Activated T-cell treated with anti-CD3 and anti-CD28 coated beads, Interleukin-2, amount 50 U/mL, for 72 hours (primary cell): ENCODE measurements around the gene ERC2. TPM values are rescaled to one million over a fixed set of nuclear protein-coding genes. Genes with fewer than 3 reads are reported as not detected.

Source experiments
- ATAC-seq, 2 donors: fragments of 150-1000 bp; cut with Tn5 transposase; replicated peaks in 1 of 2; 2 replicates each; pipeline ENCODE4 v1.10.0; 2021; ENCODE audit warnings: moderate library complexity in 2 of 2, mild to moderate bottlenecking in 1 of 2
- DNase-seq, 2 donors: peaks; one replicate each; pipeline ENCODE4 v3.0.0; 2021 to 2022; ENCODE audit warnings: mixed read lengths in 1 of 2
- H3K27ac Mint-ChIP-seq: one replicate; pipeline ENCODE4 v1.8.0; 2022; ENCODE audit warnings: mild to moderate bottlenecking, moderate library complexity, mixed read lengths
- H3K27me3 Mint-ChIP-seq: one replicate; pipeline ENCODE4 v1.8.0; 2022; ENCODE audit warnings: low read depth, mixed read lengths
- H3K36me3 Mint-ChIP-seq, 2 donors: one replicate each; pipeline ENCODE4 v1.8.0; 2022; ENCODE audit warnings: mixed read lengths in 2 of 2, mild to moderate bottlenecking in 1 of 2; ENCODE audit not compliant: insufficient read depth in 2 of 2
- H3K4me1 Mint-ChIP-seq: one replicate; pipeline ENCODE4 v1.8.0; 2022; ENCODE audit warnings: low read depth, mixed read lengths
- H3K4me3 Mint-ChIP-seq, 2 donors: one replicate each; pipeline ENCODE4 v1.8.0; 2022; ENCODE audit warnings: mild to moderate bottlenecking in 2 of 2, mixed read lengths in 2 of 2, moderate library complexity in 2 of 2
- H3K9me3 Mint-ChIP-seq, 2 donors: one replicate each; pipeline ENCODE4 v1.8.0; 2022; ENCODE audit warnings: mixed read lengths in 2 of 2
- total RNA-seq, 2 donors: library from RNA; stranded (reverse); gene quantifications; one replicate each; pipeline ENCODE4 v1.2.3, GENCODE V29; 2022

ERC2 gene
- total RNA-seq, 2 donors from 2014 or later: 0.19 to 0.35 TPM

DNA sequence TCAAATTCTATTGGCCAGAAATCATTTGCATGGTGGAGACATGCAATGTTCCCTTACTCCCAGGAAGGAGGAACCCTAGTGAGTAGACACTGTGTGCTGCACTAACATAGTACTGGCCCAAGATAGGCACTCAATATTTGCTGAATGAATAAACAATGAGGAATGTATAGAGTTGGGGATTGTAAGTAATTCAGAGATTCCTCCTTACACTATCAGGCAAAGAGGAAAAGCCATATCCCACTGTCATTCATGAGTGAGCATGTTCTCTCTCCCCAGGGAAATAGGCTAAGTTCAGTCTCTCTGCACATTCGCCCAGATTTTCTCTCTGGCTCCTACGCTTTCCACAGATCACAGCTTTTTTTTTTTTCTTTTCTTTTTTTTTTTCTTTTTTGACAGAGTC lies 826.3 kb downstream of the ERC2 start:
- H3K4me3 Mint-ChIP-seq: no peak overlapping the region
- ATAC-seq (no peak), DNase-seq (no peak)
- no peaks in the 10 kb centered on the region for H3K36me3 Mint-ChIP-seq
- no peaks in the 10 kb centered on the region for H3K27me3 Mint-ChIP-seq
- no peak overlapping the region for H3K27ac Mint-ChIP-seq
- H3K4me1 Mint-ChIP-seq: peaks cover 15% of the 10 kb centered on the region
- peaks cover 0 to 2% of the 10 kb centered on the region in 2 donors for H3K9me3 Mint-ChIP-seq

DNA sequence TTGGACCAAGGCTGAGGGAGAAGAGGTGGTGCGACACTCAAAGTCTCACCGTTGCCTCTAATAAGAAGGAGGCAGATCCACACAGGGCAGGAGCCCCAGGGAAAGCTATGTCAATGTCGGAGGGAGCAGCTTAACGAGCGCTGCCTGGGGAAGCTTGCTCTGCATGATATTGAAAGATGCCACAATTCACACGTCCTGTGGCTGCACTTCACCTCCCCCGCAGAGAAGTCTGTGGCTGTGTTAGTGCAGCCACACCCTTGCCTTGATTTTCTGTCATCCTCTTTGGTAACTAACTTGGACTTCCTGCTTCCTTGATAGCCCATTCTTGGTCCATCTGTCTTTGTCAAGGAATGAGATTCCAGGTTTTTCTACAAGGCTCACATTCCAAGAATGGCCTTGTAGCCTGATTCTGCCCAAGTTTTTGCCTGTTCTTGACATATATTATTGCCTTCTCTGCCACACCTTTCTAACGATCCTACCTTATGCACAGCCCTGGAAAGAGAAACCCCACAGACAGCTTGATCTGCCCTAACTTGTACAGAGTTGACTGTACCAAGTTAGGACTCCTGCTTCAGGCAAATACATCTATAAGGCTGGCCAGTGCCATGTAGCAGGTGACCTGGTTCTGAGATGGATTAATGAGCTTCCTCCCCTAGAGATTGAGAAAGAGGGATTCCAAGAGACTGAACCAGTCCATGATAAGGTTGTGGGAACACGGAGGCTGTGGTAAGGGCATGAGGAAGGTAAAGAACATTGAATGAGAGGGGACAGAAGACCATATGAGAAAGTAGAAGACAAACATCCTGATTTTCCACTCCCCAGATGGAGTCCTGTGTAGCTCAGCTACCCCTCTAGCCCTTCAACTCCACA lies 828.1 kb downstream of the ERC2 start:
- Mint-ChIP-seq H3K27me3 (no peaks in the 10 kb centered on the region), H3K36me3 (peaks cover 0 to 2% of the 10 kb centered on the region in 2 donors), H3K4me3 (peak overlapping the region in 1 of 2 donors; percentile 31), H3K27ac (no peak overlapping the region), H3K9me3 (peaks cover 0 to 2% of the 10 kb centered on the region in 2 donors), H3K4me1 (peaks cover 15% of the 10 kb centered on the region)
- DNase-seq (no peak), ATAC-seq (peak in 1 of 2 donors; percentile 65)

DNA sequence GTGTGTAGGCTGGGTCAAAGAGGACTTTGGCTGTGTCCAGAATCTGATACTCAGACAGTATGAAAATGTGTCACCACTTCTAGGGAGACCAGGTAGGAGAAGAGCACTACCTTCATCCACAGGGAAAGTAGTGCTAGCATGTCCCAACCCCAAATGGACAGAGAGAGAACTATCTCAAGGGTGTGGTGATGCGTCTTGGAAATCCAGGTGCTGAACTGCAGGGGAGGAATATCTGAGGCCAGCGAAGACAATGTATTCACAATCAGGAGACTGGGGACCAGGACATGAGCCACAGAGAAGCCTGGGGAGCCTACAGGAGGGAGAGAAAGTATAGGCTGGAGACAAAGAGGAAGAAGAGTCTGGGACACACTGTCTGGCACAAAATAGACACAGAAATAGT lies 829.1 kb downstream of the ERC2 start:
- Mint-ChIP-seq H3K9me3 (peaks cover 0 to 2% of the 10 kb centered on the region in 2 donors), H3K36me3 (peaks cover 0 to 2% of the 10 kb centered on the region in 2 donors), H3K27me3 (no peaks in the 10 kb centered on the region), H3K4me3 (no peak overlapping the region), H3K4me1 (peaks cover 15% of the 10 kb centered on the region), H3K27ac (no peak overlapping the region)
- ATAC-seq (no peak), DNase-seq (no peak)

DNA sequence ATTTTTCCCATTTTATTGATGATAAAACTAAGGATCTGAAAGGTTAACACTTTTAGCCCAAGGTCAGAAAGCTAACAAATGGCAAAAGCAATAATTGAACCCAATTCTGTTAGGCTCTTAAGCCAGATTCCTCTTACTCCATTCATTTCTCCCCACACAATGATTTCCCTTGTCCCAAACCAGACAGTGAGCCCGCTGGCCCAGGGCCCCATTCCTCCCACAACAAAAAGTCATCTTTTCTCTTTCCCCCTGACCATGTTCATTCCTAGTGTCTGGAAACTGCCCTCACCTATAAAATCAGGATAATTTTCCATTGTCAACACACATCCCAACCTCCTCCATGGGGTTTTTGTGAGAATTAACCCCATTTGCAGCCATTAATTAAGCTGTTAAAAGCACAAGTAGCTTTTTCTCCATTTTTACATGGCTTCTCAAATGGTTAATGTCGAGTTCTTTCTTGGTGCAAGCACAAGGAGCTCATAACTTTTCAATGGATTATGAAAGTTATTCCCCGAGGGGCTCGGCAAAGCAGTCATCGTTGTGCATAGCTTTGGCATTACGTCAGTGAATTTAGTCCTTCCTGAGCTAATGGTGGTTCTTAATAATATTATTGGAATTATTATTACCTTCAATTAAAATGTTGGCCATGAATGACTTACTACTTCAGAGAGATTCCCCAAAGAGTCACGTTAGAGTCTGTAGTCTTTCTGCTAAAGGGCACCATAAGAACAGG lies 830.2 kb downstream of the ERC2 start:
- Mint-ChIP-seq H3K27ac (no peak overlapping the region), H3K4me3 (no peak overlapping the region), H3K27me3 (no peaks in the 10 kb centered on the region), H3K4me1 (peaks cover 15% of the 10 kb centered on the region), H3K36me3 (peaks cover 0 to 2% of the 10 kb centered on the region in 2 donors), H3K9me3 (peaks cover 0 to 2% of the 10 kb centered on the region in 2 donors)
- no peak for ATAC-seq
- no peak for DNase-seq

DNA sequence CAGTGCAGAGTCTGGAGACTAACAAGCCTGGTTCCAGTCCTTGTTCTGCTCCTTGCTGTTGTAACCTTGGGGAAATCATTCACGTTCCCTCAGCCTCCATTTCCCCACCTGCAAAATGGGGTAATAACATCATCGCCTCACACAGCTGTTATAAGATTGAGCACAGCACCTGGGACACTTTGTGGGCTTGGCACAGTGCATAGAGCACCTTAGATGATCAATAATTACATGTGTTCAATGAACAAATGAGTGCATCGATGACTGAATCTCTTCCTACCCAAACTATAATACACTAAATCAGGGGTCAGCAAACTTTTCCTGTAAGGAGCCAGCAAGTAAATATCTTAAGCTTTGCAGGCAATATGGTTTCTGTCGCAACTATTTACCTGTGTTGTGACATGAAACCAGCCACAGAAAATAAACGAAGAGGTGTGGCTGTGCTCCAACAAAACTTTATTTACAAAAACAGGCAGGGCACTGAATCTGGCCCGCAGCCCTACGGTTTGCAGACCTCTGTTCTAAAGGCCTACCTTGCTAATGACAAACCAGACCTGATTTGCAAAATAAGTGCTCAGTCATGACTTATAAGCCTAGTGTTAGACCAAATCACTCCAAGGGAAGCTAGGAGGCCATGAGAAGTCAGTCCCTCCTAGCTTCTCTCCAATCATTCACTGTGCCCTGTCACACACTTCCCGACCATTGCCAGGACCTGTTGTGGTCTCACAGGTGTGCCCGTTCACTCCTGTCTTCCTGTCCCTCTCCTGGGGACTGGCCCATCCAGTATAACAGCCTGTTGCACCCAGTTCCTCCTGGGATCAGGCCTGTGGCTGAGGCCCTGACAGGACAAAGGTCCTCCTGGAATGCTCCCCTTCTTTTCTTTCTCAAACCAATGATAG lies 831.7 kb downstream of the ERC2 start:
- Mint-ChIP-seq H3K9me3 (no peaks in the 10 kb centered on the region), H3K4me1 (peaks cover 15% of the 10 kb centered on the region), H3K27ac (no peak overlapping the region), H3K4me3 (no peak overlapping the region), H3K27me3 (no peaks in the 10 kb centered on the region), H3K36me3 (peaks cover 0 to 2% of the 10 kb centered on the region in 2 donors)
- ATAC-seq: no peak
- DNase-seq: no peak

DNA sequence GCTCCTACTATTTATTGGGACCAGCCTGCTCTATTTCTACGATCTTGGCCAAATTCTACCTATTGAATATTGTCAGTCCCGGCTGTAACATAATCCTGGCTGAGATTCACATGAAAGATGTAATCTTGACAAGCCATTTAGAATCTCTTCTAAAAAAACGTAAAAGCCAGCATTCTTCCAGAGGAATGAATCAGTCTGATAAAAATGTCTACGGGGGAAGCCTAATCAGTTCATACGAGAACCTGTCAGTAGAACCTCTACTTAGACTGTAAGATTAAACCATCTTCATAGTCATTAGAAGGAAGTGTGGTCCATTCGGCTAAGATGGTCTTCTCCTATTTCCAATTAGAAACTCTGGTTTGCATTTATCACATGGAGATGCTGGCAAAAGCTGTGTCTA lies 833.9 kb downstream of the ERC2 start:
- H3K27me3 Mint-ChIP-seq: no peaks in the 10 kb centered on the region
- DNase-seq: no peak
- ATAC-seq: no peak
- no peak overlapping the region for H3K4me3 Mint-ChIP-seq
- no peak overlapping the region for H3K27ac Mint-ChIP-seq
- no peaks in the 10 kb centered on the region for H3K9me3 Mint-ChIP-seq
- H3K4me1 Mint-ChIP-seq: peaks cover 6% of the 10 kb centered on the region
- peaks cover 0 to 2% of the 10 kb centered on the region in 2 donors for H3K36me3 Mint-ChIP-seq

DNA sequence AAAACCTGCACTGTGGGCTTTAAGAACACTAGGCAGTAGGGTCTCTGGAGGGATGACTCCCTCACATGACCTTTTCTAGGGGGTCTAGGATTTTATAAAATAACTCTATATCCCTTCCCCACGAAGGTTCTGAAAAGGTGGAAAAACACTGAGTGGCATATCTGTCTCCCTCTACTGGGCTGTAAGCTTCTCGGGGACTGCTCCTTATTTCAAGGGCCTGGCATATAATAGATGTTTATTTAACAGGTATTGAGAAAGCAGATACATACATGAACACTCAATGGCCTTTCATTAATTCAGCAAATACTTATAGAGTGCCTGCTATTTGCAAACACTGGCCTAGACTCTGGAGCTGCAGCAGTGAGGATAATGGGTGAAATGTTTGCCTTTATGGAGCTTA lies 834.9 kb downstream of the ERC2 start:
- DNase-seq (no peak), ATAC-seq (no peak)
- Mint-ChIP-seq H3K27me3 (no peaks in the 10 kb centered on the region), H3K4me1 (no peaks in the 10 kb centered on the region), H3K4me3 (no peak overlapping the region), H3K36me3 (peaks cover 0 to 2% of the 10 kb centered on the region in 2 donors), H3K9me3 (no peaks in the 10 kb centered on the region), H3K27ac (no peak overlapping the region)

DNA sequence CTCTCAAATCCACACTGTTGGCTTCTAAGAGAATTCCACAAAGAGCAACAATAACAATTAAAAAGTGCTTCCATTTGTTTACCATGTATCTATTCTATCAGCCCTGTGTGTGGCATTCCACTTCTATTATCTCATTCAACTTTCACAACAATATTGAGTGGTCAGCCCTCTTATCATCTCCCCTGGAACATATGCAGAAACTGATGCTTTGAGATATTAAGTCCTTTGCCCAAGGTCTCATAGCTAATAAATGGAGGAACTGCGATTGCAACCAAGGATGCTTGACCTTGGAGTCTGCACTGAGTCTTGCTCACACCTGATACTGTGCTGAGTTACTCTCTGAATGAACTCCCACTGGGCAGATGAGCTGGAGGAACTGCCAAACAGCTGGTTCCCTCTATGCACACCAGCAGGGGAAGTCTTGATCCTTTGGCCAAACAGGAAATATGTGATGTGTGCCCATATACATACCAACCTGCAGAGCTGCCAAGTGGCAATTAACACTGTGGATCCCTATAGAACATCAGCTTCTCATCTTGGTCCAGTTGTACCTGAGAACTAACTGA lies 836.4 kb downstream of the ERC2 start:
- no peak overlapping the region for H3K27ac Mint-ChIP-seq
- no peaks in the 10 kb centered on the region for H3K4me1 Mint-ChIP-seq
- DNase-seq (no peak), ATAC-seq (no peak)
- H3K9me3 Mint-ChIP-seq: no peaks in the 10 kb centered on the region
- no peaks in the 10 kb centered on the region for H3K27me3 Mint-ChIP-seq
- peaks cover 0 to 2% of the 10 kb centered on the region in 2 donors for H3K36me3 Mint-ChIP-seq
- H3K4me3 Mint-ChIP-seq: no peak overlapping the region

DNA sequence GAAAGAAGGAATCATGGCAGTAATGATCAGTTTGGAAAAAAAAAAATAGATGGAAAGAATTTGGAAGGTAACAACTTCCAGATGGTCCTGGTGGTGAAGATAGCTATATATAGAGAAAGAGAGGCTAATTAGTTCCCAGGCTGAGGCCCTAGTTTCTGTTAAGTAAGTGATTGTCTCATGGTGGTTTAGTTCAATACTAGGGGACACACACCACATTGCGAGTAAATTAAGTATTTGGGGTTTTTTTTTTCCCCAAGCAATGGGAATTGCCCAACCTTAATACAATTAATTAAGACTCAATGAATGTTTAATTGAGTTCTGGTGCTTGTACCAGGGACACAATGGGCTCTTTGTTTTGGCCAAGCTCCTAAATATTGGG lies 837.4 kb downstream of the ERC2 start:
- no peaks in the 10 kb centered on the region for H3K4me1 Mint-ChIP-seq
- no peak for DNase-seq
- no peak for ATAC-seq
- H3K27me3 Mint-ChIP-seq: no peaks in the 10 kb centered on the region
- H3K36me3 Mint-ChIP-seq: no peaks in the 10 kb centered on the region
- H3K9me3 Mint-ChIP-seq: no peaks in the 10 kb centered on the region
- no peak overlapping the region for H3K4me3 Mint-ChIP-seq
- H3K27ac Mint-ChIP-seq: no peak overlapping the region

DNA sequence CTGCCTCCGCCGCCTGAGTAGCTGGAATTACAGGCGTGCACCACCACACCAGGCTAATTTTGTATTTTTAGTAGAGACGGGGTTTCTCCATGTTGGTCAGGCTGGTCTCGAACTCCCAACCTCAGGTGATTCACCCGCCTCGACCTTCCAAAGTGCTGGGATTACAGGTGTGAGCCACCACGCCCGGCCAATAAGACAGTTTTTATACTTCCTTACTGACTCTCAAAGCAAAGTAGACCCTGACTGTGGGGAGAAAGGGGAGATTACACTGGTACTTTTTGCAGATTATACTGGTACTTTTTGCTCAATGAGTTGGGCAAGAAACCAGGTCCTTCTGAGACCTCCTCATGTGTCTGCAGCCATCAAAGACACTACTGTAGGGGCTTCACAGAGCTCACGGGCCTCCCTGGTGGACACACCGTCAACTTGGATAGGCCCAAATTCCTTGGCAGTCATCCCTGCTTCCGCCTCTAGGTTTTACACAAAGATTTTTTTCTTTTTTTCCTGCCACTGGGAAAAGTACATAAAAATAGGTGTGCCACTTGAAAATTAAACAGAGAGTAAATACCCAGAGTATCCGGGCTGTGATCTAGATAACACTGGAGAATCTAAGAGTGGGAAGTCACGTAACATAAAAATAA lies 837.9 kb downstream of the ERC2 start:
- Mint-ChIP-seq H3K27ac (no peak overlapping the region), H3K36me3 (no peaks in the 10 kb centered on the region), H3K4me1 (no peaks in the 10 kb centered on the region), H3K4me3 (no peak overlapping the region), H3K9me3 (no peaks in the 10 kb centered on the region), H3K27me3 (no peaks in the 10 kb centered on the region)
- no peak for DNase-seq
- no peak for ATAC-seq

DNA sequence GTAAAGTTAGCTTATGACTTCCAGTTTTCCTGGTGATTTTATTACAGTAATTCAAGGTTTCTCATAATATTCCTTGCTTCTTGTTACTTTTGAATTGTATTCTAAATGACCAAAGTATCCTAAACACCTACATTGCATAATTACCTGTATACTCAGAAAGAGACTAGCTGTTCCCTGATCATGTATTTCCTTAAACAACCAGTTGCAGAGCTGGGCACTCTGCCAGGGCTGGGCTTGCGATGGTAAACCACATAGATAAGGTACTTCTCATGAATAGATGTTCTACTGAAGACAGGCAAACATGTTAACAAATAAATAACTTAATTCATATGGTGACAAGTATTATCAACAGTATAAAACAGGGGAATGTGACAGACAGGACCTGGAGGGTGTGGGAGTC lies 838.8 kb downstream of the ERC2 start:
- H3K4me3 Mint-ChIP-seq: no peak overlapping the region
- no peaks in the 10 kb centered on the region for H3K36me3 Mint-ChIP-seq
- H3K4me1 Mint-ChIP-seq: peaks cover under 1% of the 10 kb centered on the region
- no peak for ATAC-seq
- no peaks in the 10 kb centered on the region for H3K9me3 Mint-ChIP-seq
- DNase-seq: no peak
- no peak overlapping the region for H3K27ac Mint-ChIP-seq
- peaks cover 2% of the 10 kb centered on the region for H3K27me3 Mint-ChIP-seq

DNA sequence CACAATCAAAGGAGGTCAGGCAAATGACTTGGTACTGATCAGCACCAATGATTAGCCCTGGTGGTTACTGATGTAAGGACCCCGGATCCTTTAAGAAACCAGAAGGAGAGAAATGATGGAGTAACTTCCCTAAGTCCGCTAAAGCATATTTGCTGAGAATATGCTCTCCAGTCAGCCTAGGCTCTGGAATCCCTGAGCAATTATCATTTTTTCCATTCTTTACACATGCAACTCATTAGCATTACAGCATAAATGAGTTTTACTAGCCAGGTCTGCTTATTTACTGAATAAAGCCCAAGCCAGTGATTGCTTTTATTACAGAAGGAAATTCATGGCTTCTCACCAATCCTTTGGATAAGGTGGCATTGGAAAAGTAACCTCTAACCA lies 842.0 kb downstream of the ERC2 start:
- H3K27ac Mint-ChIP-seq: no peak overlapping the region
- H3K9me3 Mint-ChIP-seq: peaks cover 0 to 5% of the 10 kb centered on the region in 2 donors
- H3K4me3 Mint-ChIP-seq: no peak overlapping the region
- ATAC-seq (no peak), DNase-seq (no peak)
- H3K36me3 Mint-ChIP-seq: peaks cover 0 to 5% of the 10 kb centered on the region in 2 donors
- peaks cover 5% of the 10 kb centered on the region for H3K4me1 Mint-ChIP-seq
- peaks cover 11% of the 10 kb centered on the region for H3K27me3 Mint-ChIP-seq
